CD14-positive monocyte (primary cell): ENCODE results near the gene CCDC85A. TPM values are rescaled to one million over a fixed set of nuclear protein-coding genes. Genes with fewer than 3 reads are reported as not detected.

Source experiments
- DNase-seq, 3 donors: peaks; one replicate each; pipeline ENCODE4 v3.0.0-alpha.2; 2011 to 2022
- H2AFZ ChIP-seq: 2 replicates; pipeline ENCODE4 v1.6.0; 2012; ENCODE audit warnings: mild to moderate bottlenecking, low read depth, low read length, inconsistent platforms; ENCODE audit not compliant: insufficient read depth, poor library complexity, severe bottlenecking
- H3K27ac ChIP-seq, 2 donors: 1 replicate in 1 of 2; 2 replicates in 1 of 2; pipeline ENCODE4 v1.5.1; 2012 to 2013; ENCODE audit warnings: low read length in 2 of 2, control low read depth in 1 of 2, inconsistent platforms in 1 of 2, low read depth in 1 of 2, mild to moderate bottlenecking in 1 of 2
- H3K27me3 ChIP-seq, 2 donors: one replicate each; pipeline versions ENCODE4 v1.6.0 to v1.6.1; 2011 to 2013; ENCODE audit warnings: low read length in 2 of 2; ENCODE audit not compliant: control insufficient read depth in 2 of 2, insufficient read depth in 2 of 2
- H3K36me3 ChIP-seq, 2 donors: replicated peaks in 1 of 2; 1 replicate in 1 of 2; 2 replicates in 1 of 2; pipeline versions ENCODE4 v1.5.1 to v1.6.1; 2012 to 2013; ENCODE audit warnings: low read length in 2 of 2, control low read depth in 1 of 2, inconsistent platforms in 1 of 2, mild to moderate bottlenecking in 1 of 2; ENCODE audit not compliant: insufficient read depth in 2 of 2, control insufficient read depth in 1 of 2
- H3K4me1 ChIP-seq, 2 donors: 1 replicate in 1 of 2; 2 replicates in 1 of 2; pipeline versions ENCODE4 v1.5.1 to v1.6.1; 2012 to 2013; ENCODE audit warnings: low read length in 2 of 2, control low read depth in 1 of 2, inconsistent platforms in 1 of 2, mild to moderate bottlenecking in 1 of 2, moderate library complexity in 1 of 2; ENCODE audit not compliant: insufficient read depth in 2 of 2, control insufficient read depth in 1 of 2
- H3K4me2 ChIP-seq: replicated peaks from 2 replicates; pipeline ENCODE3; 2012; ENCODE audit warnings: low read length, moderate library complexity, mild to moderate bottlenecking; ENCODE audit not compliant: poor library complexity, severe bottlenecking; ENCODE audit errors: extremely low read depth
- H3K4me3 ChIP-seq, 3 experiments: fragments of 200-600 bp in 1 of 3; sonication (generic) in 1 of 3; replicated peaks in 1 of 3; 1 replicate in 2 of 3; 2 replicates in 1 of 3; pipeline ENCODE4 v1.5.1; 2011 to 2013; ENCODE audit warnings: low read length in 3 of 3, mild to moderate bottlenecking in 3 of 3, control low read depth in 2 of 3, low read depth in 2 of 3, inconsistent platforms in 1 of 3, moderate library complexity in 1 of 3
- H3K79me2 ChIP-seq: 2 replicates; pipeline ENCODE4 v1.6.0; 2012; ENCODE audit warnings: mild to moderate bottlenecking, control low read depth, inconsistent platforms, low read length, moderate library complexity; ENCODE audit not compliant: insufficient read depth
- H3K9ac ChIP-seq: 2 replicates; pipeline ENCODE4 v1.6.0; 2017; ENCODE audit warnings: low read length, mild to moderate bottlenecking; ENCODE audit not compliant: insufficient read depth, poor library complexity, severe bottlenecking
- H3K9me3 ChIP-seq, 2 donors: replicated peaks in 1 of 2; 1 replicate in 1 of 2; 2 replicates in 1 of 2; pipeline versions ENCODE4 v1.5.1 to v1.6.1; 2012 to 2013; ENCODE audit warnings: low read length in 2 of 2, control low read depth in 1 of 2; ENCODE audit not compliant: control insufficient read depth in 1 of 2, insufficient read depth in 1 of 2
- H4K20me1 ChIP-seq: 2 replicates; pipeline ENCODE4 v1.6.0; 2012; ENCODE audit warnings: mild to moderate bottlenecking, low read length, control low read depth, moderate library complexity; ENCODE audit not compliant: insufficient read depth
- H3K27ac Mint-ChIP-seq, 7 donors: one replicate each; pipeline ENCODE4 v1.8.0; 2020; ENCODE audit warnings: mild to moderate bottlenecking in 7 of 7, mixed read lengths in 7 of 7, moderate library complexity in 6 of 7, inconsistent platforms in 2 of 7
- H3K27me3 Mint-ChIP-seq, 3 donors: one replicate each; pipeline ENCODE4 v1.8.0; 2021 to 2022; ENCODE audit warnings: low read depth in 3 of 3, mild to moderate bottlenecking in 3 of 3, mixed read lengths in 3 of 3, moderate library complexity in 3 of 3, inconsistent platforms in 1 of 3
- H3K36me3 Mint-ChIP-seq, 2 donors: one replicate each; pipeline ENCODE4 v1.8.0; 2020; ENCODE audit warnings: mixed read lengths in 2 of 2, inconsistent platforms in 1 of 2, mild to moderate bottlenecking in 1 of 2
- H3K4me1 Mint-ChIP-seq: one replicate; pipeline ENCODE4 v1.8.0; 2020; ENCODE audit warnings: mild to moderate bottlenecking, mixed read lengths
- H3K4me3 Mint-ChIP-seq, 2 donors: one replicate each; pipeline ENCODE4 v1.8.0; 2020; ENCODE audit warnings: mild to moderate bottlenecking in 2 of 2, mixed read lengths in 2 of 2, moderate library complexity in 1 of 2
- H3K9me3 Mint-ChIP-seq, 7 donors: one replicate each; pipeline ENCODE4 v1.8.0; 2020 to 2022; ENCODE audit warnings: mixed read lengths in 7 of 7, mild to moderate bottlenecking in 6 of 7, moderate library complexity in 6 of 7, inconsistent platforms in 2 of 7
- CTCF ChIP-seq: fragments of 200-600 bp; IDR thresholded peaks from one replicate; pipeline ENCODE4 v1.8.0; 2022; ENCODE audit warnings: antibody characterized with exemption, mild to moderate bottlenecking
- WGBS: methylation state at CpG from one replicate; pipeline ENCODE4 v1.1.5; 2013; ENCODE audit warnings: missing lambda C conversion rate; ENCODE audit not compliant: insufficient coverage; 5-methylcytosine and 5-hydroxymethylcytosine counted together
- intact Hi-C, 2 donors: fragments of 100-400 bp; cut with micrococcal nuclease; formaldehyde crosslinking; loops; one replicate each; pipeline versions ENCODE4 v1.15.0 to v1.15.1; 2023
- polyA plus RNA-seq, 3 donors: library from polyadenylated mRNA; depleted of rRNA in 1 of 3; unstranded in 2 of 3; stranded (reverse) in 1 of 3; fragments of 300-500 nt in 2 of 3; fragments of >200 nt in 1 of 3; fragmentation: Illumina TruSeq in 2 of 3; gene quantifications; 1 replicate in 2 of 3; 2 replicates in 1 of 3; pipeline ENCODE4 v1.2.3, GENCODE V29; 2012 to 2021

Gene CCDC85A
- polyA plus RNA-seq, 3 donors = not detected

GRCh38 chr2:56271275-56271674, 87.5 kb downstream of the CCDC85A start:
- WGBS = 68% methylated on average over 2 of the region's 2 CpGs
- no peak overlapping the region for H2AFZ ChIP-seq
- H3K4me3 ChIP-seq = no peak overlapping the region
- Mint-ChIP-seq H3K27ac (no peak overlapping the region), H3K4me1 (no peaks in the 10 kb centered on the region), H3K4me3 (no peak overlapping the region), H3K9me3 (peaks cover 0 to 5% (median 0%) of the 10 kb centered on the region in 7 donors), H3K36me3 (no peaks in the 10 kb centered on the region), H3K27me3 (peaks cover 0 to 1% (median 0%) of the 10 kb centered on the region in 3 donors)
- intact Hi-C loops = no loop called here
- no peaks in the 10 kb centered on the region for H3K4me1 ChIP-seq
- H3K27ac ChIP-seq = no peak overlapping the region
- no peaks in the 10 kb centered on the region for H3K36me3 ChIP-seq
- TF ChIP-seq CTCF = no peak
- DNase-seq = no peak
- no peaks in the 10 kb centered on the region for H4K20me1 ChIP-seq
- no peak overlapping the region for H3K9ac ChIP-seq
- H3K79me2 ChIP-seq = no peaks in the 10 kb centered on the region
- no peaks in the 10 kb centered on the region for H3K27me3 ChIP-seq
- no peaks in the 10 kb centered on the region for H3K9me3 ChIP-seq
- H3K4me2 ChIP-seq = no peak overlapping the region

DNA sequence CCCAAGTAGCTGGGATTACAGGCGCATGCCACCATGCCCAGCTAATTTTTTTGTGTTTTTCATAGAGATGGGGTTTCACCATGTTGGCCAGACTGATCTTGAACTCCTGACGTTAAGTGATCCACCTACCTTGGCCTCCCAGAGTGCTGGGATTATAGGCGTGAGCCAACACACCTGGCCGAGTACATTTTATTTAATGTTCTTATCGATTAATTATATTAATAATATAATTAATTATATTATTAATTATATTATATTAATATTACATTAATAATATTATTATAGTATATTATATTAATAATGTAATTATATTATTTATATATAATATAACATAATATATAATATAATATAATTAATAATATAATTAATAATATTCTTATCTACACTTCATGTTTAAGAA, 101.4 kb downstream of the CCDC85A start:
- Mint-ChIP-seq H3K36me3 (no peaks in the 10 kb centered on the region), H3K27ac (no peak overlapping the region), H3K4me3 (no peak overlapping the region), H3K27me3 (peaks cover 0 to 1% (median 0%) of the 10 kb centered on the region in 3 donors), H3K4me1 (no peaks in the 10 kb centered on the region), H3K9me3 (peaks cover 1 to 13% (median 6%) of the 10 kb centered on the region in 7 donors)
- no peak for DNase-seq
- H3K9ac ChIP-seq = no peak overlapping the region
- WGBS = no CpG with 5 or more reads among the region's 5 CpGs
- intact Hi-C loops = no loop called here
- H3K36me3 ChIP-seq = no peaks in the 10 kb centered on the region
- no peak for TF ChIP-seq CTCF
- no peak overlapping the region for H3K4me2 ChIP-seq
- no peaks in the 10 kb centered on the region for H3K4me1 ChIP-seq
- no peak overlapping the region for H3K27ac ChIP-seq
- H4K20me1 ChIP-seq = no peaks in the 10 kb centered on the region
- no peaks in the 10 kb centered on the region for H3K27me3 ChIP-seq
- H3K9me3 ChIP-seq = no peaks in the 10 kb centered on the region
- H3K4me3 ChIP-seq = no peak overlapping the region
- no peak overlapping the region for H2AFZ ChIP-seq
- H3K79me2 ChIP-seq = no peaks in the 10 kb centered on the region
